GM12891 (cell line): Measurements from ENCODE around the gene ROBO1.

ENCODE experiments used
- DNase-seq: peaks from one replicate; pipeline ENCODE4 v3.0.0; 2011; ENCODE audit warnings: low spot score; ENCODE audit not compliant: insufficient read length
- FAIRE-seq: peaks from 2 replicates; lab custom pipeline; 2011; peaks lifted over from hg19 to GRCh38; lab: Jason Lieb, UNC
- PAX5 ChIP-seq: IDR thresholded peaks from 2 replicates; pipeline ENCODE4 v1.6.1; 2011; ENCODE audit warnings: low read length, moderate library complexity, mild to moderate bottlenecking; ENCODE audit not compliant: insufficient read depth, severe bottlenecking
- POLR2A ChIP-seq: IDR thresholded peaks from 2 replicates; pipeline ENCODE4 v1.6.1; 2011; ENCODE audit warnings: low read depth, low read length, control low read depth
- POLR2AphosphoS5 ChIP-seq: IDR thresholded peaks from 2 replicates; pipeline ENCODE4 v1.6.1; 2011; ENCODE audit warnings: low read depth, low read length, control low read depth
- POU2F2 ChIP-seq: IDR thresholded peaks from 2 replicates; pipeline ENCODE4 v1.6.1; 2011; ENCODE audit warnings: low read depth, mild to moderate bottlenecking, control low read depth, low read length, moderate library complexity
- SPI1 ChIP-seq: IDR thresholded peaks from 2 replicates; pipeline ENCODE4 v1.6.1; 2011; ENCODE audit warnings: low read depth, low read length, control low read depth
- TAF1 ChIP-seq: IDR thresholded peaks from 2 replicates; pipeline ENCODE4 v1.6.1; 2011; ENCODE audit warnings: low read depth, low read length, control low read depth

Gene ROBO1

GRCh38 chr3:79436387-79436786 is 331.4 kb downstream of the ROBO1 start:
- DNase-seq (no peak), FAIRE-seq (no peak)
- TF ChIP-seq POU2F2, result no peak
- TF ChIP-seq PAX5, result no peak
- no peak for TF ChIP-seq POLR2A
- TF ChIP-seq POLR2AphosphoS5, result no peak

- FAIRE-seq (no peak), DNase-seq (no peak)
- no peak for TF ChIP-seq POU2F2
- TF ChIP-seq PAX5, result no peak
- TF ChIP-seq SPI1, result no peak
- no peak for TF ChIP-seq POLR2AphosphoS5
- no peak for TF ChIP-seq POLR2A
- TF ChIP-seq TAF1, result no peak
Observed at GRCh38 chr3:79427081-79427480, 340.7 kb downstream of the ROBO1 start.

DNA sequence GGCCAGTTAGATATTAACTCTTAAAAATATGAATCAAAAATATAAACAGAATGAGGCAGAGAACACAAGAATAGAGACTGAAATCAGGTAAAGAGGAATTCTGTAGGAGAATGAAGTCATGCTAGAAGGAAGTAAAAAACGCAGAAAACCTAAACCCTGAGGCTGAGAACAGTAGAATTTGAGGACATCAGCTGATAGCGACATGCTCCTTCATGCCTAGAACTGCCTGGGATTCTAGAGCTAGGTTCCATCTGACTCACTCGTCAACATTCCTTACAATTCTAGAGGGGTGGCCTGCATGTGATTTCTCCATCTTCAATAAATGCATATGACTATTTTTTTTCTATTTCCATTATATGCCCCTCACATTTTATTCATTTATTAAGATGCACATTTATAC is 343.0 kb downstream of the ROBO1 start:
- DNase-seq (no peak), FAIRE-seq (no peak)
- TF ChIP-seq POLR2A (no peak), TAF1 (no peak), PAX5 (no peak), POU2F2 (no peak), SPI1 (no peak), POLR2AphosphoS5 (no peak)

DNA sequence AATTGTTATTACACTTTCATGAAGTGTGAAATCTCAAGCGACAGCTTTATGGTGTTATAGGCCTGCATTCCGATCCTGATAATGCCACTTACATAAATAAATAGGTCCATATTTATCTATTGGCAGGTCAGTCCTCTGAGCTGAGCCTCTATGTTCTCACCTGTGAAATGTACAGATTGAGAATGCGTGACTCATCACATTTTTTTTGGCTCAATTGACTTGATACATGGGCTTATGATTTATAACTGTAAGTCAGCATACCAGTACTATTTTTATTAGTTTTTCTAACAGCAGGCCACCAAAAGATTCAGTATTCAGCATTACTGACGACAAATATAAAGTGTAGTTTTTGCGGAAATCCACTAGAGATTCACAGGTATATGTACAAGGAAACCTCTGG is 344.4 kb downstream of the ROBO1 start:
- DNase-seq (no peak), FAIRE-seq (no peak)
- TF ChIP-seq POLR2AphosphoS5 (no peak), PAX5 (no peak), POU2F2 (no peak), POLR2A (no peak)

DNA sequence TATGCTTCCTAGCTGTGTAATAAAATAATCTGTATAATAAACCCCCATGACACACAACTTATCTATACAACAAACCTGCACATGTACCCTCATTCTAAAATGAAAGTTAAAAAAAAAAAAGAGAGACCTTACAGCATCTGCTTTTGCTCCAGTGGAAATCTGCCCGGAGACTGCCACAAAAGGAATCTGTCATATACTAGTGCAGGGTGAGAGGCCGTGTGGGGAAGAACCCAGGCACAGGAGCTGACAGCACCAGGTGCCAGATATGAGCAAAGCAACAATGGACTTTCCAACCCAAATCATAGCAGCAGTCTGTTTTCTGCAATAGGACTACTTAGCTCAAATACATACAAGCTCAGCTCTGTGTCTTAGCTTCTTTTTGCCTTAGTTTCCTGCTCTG is 346.5 kb downstream of the ROBO1 start:
- no peak for DNase-seq

DNA sequence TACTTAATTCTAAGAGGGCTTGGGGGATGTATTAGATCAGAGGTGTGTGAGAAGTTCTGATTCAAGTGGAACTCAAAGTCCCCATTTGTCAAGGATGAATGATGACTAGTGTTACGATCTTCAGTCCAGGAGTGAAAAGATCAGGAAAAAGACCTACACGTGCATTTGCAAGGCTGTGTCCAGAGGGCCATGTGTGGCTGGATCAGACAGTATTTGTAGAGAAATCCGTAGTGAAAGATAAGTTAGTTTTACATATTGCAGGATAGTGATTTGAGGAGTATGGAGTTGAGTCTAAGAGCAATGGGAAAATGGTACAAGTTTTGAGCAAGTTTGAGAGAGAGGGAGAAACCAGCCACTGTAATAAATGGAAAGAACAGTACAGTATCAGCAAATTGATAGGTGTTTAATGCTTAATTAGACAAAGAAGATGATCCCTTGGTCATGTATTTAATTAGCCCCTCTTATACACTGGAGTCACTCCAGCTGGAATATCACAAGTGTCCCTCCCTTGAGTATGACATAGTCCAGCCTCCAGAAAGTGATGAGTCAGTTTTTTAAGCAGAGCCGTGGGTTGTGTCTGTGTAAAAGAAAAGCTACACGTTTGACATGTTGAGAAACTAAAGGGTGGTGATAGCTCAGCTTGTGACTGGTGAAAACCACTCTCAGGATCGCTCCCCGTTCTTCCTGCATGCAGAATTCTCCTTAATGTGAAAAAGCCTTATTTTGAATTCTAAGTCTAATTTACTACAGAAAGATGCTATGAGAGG is 348.8 kb downstream of the ROBO1 start:
- TF ChIP-seq SPI1 (no peak), PAX5 (no peak), TAF1 (no peak), POLR2A (no peak), POU2F2 (no peak), POLR2AphosphoS5 (no peak)
- DNase-seq (no peak), FAIRE-seq (no peak)

More for the DNA sequence above, 346.5 kb downstream of the ROBO1 start:
- no peak for FAIRE-seq
- no peak for TF ChIP-seq POLR2A
- TF ChIP-seq POLR2AphosphoS5, result no peak
- no peak for TF ChIP-seq TAF1
- no peak for TF ChIP-seq POU2F2
- no peak for TF ChIP-seq PAX5
- TF ChIP-seq SPI1, result no peak

- FAIRE-seq (no peak), DNase-seq (no peak)
- TF ChIP-seq POLR2A, result no peak
- no peak for TF ChIP-seq POLR2AphosphoS5
- no peak for TF ChIP-seq POU2F2
- TF ChIP-seq SPI1, result no peak
- TF ChIP-seq PAX5, result no peak
- no peak for TF ChIP-seq TAF1
Observed at GRCh38 chr3:79415356-79415755, 352.4 kb downstream of the ROBO1 start.

DNA sequence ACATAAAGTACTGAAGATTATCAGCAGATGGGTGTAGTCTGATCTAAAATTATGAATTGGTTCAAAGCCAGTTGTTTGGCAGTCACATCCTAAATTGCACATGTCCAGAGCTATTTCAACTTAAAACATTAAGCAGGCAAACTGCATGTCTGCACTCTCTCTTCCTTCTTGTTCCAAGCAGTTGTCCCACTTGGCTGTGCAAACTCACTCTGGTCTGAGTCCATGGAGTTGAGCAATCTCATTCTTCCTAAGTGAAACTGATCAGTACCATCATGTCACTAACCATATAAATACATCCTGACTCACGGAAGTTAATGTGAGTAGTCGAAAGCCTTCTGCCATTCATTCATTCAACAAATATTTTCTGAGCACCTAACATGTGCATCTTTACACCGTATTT is 353.0 kb downstream of the ROBO1 start:
- DNase-seq (no peak), FAIRE-seq (no peak)
- TF ChIP-seq SPI1 (no peak), TAF1 (no peak), POLR2AphosphoS5 (no peak), PAX5 (no peak), POU2F2 (no peak), POLR2A (no peak)

- no peak for FAIRE-seq
- no peak for TF ChIP-seq POU2F2
- TF ChIP-seq TAF1, result no peak
- TF ChIP-seq PAX5, result no peak
- no peak for TF ChIP-seq POLR2AphosphoS5
- no peak for TF ChIP-seq SPI1
- TF ChIP-seq POLR2A, result no peak
- no peak for DNase-seq
Observed at GRCh38 chr3:79414035-79414434, 353.8 kb downstream of the ROBO1 start.

- FAIRE-seq, result no peak
- no peak for TF ChIP-seq POLR2AphosphoS5
- no peak for TF ChIP-seq SPI1
- no peak for TF ChIP-seq POU2F2
- no peak for TF ChIP-seq TAF1
- TF ChIP-seq PAX5, result no peak
- DNase-seq, result no peak
Observed at GRCh38 chr3:79412537-79412936, 355.3 kb downstream of the ROBO1 start.
